Kidney epithelial cell (primary cell): Measurements from ENCODE around the gene STAT5B. TPM values are rescaled to one million over a fixed set of nuclear protein-coding genes. Genes with fewer than 3 reads are reported as not detected.

ENCODE experiments used
- DNase-seq: peaks from one replicate; pipeline ENCODE4 v3.0.0-alpha.2; 2010; ENCODE audit warnings: low read depth
- H3K27me3 ChIP-seq: 2 replicates; pipeline ENCODE4 v1.6.0; 2011; ENCODE audit warnings: low read length; ENCODE audit not compliant: control insufficient read depth, insufficient read depth
- H3K36me3 ChIP-seq: 2 replicates; pipeline ENCODE4 v1.5.1; 2011; ENCODE audit warnings: low read length; ENCODE audit not compliant: control insufficient read depth, insufficient read depth
- H3K4me3 ChIP-seq: 2 replicates; pipeline ENCODE4 v1.5.1; 2011; ENCODE audit warnings: low read depth, mild to moderate bottlenecking, control low read depth, low read length
- CTCF ChIP-seq: IDR thresholded peaks from 2 replicates; pipeline ENCODE4 v1.5.1; 2011; ENCODE audit warnings: mild to moderate bottlenecking, moderate library complexity, low read length, control low read depth, inconsistent platforms; ENCODE audit not compliant: insufficient read depth, poor library complexity, severe bottlenecking
- total RNA-seq: library from RNA; depleted of rRNA; stranded (reverse); fragments of >200 nt; gene quantifications from 2 replicates; pipeline ENCODE4 v1.2.3, GENCODE V29; 2015

STAT5B gene
- total RNA-seq, 1 donor from 2014 or later = 27.5 TPM

- DNase-seq = no peak
- H3K36me3 ChIP-seq = peaks cover 2% of the 10 kb centered on the region
- no peaks in the 10 kb centered on the region for H3K27me3 ChIP-seq
- no peak overlapping the region for H3K4me3 ChIP-seq
- no peak for TF ChIP-seq CTCF
Observed at GRCh38 chr17:42201458-42201772, 74.8 kb downstream of the STAT5B start.

GRCh38 chr17:42200706-42201457 lies 75.3 kb downstream of the STAT5B start:
- no peak for TF ChIP-seq CTCF
- DNase-seq = no peak
- H3K27me3 ChIP-seq = no peaks in the 10 kb centered on the region
- peaks cover 2% of the 10 kb centered on the region for H3K36me3 ChIP-seq
- no peak overlapping the region for H3K4me3 ChIP-seq

GRCh38 chr17:42199416-42200011 lies 76.7 kb downstream of the STAT5B start:
- DNase-seq = no peak
- peaks cover 2% of the 10 kb centered on the region for H3K36me3 ChIP-seq
- TF ChIP-seq CTCF = no peak
- H3K4me3 ChIP-seq = no peak overlapping the region
- no peaks in the 10 kb centered on the region for H3K27me3 ChIP-seq

- TF ChIP-seq CTCF = no peak
- no peak for DNase-seq
- Histone ChIP-seq H3K36me3 (peaks cover under 1% of the 10 kb centered on the region), H3K4me3 (no peak overlapping the region), H3K27me3 (no peaks in the 10 kb centered on the region)
Observed at GRCh38 chr17:42198897-42199296, 77.3 kb downstream of the STAT5B start.

GRCh38 chr17:42197564-42198156 lies 78.5 kb downstream of the STAT5B start:
- no peak for DNase-seq
- Histone ChIP-seq H3K27me3 (no peaks in the 10 kb centered on the region), H3K4me3 (no peak overlapping the region), H3K36me3 (no peaks in the 10 kb centered on the region)
- no peak for TF ChIP-seq CTCF
